ENCODE measurements around the gene FAM53B.

DNA sequence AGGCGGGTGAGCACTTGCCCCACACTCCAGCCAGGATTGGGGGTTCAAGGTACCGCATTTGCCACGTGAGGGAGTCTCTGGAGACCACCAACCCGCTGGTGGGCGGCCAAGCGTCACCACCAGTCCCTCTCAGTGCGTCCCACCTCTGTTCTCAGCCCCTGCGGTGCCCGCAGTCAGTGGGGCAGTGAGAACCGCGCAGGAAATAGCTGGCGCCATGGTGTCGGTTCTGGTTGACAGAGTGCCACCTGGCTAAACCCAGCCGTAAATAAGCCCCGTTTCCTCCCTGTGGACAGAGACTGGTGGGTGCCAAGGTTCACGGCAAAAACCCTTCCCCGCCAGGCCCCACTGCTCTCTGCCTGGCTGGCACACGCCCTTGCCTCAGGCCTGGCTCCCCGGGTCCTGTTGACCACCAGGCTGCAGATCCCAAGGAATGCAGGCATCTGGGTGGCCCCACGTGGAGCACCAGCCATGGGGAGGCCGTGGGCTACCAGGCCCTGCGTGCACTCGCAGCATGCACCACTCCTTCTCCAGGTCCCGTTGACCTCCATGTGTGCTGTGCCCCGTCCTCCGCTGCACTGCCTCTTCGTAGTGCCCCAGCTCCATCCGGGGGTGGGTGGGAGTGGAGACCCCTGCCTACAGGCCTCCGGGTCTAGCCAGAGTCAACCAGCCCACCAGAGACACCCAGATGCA lies 142.6 kb downstream of the FAM53B start:
- TF ChIP-seq, protein P1, sequence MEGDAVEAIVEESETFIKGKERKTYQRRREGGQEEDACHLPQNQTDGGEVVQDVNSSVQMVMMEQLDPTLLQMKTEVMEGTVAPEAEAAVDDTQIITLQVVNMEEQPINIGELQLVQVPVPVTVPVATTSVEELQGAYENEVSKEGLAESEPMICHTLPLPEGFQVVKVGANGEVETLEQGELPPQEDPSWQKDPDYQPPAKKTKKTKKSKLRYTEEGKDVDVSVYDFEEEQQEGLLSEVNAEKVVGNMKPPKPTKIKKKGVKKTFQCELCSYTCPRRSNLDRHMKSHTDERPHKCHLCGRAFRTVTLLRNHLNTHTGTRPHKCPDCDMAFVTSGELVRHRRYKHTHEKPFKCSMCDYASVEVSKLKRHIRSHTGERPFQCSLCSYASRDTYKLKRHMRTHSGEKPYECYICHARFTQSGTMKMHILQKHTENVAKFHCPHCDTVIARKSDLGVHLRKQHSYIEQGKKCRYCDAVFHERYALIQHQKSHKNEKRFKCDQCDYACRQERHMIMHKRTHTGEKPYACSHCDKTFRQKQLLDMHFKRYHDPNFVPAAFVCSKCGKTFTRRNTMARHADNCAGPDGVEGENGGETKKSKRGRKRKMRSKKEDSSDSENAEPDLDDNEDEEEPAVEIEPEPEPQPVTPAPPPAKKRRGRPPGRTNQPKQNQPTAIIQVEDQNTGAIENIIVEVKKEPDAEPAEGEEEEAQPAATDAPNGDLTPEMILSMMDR (IDR thresholded peaks at IDR 0.05), result no peak
- TF ChIP-seq ZFX (IDR thresholded peaks at IDR 0.05; ENCODE audit: borderline replicate concordance), result no peak

All from 22Rv1 (cell line).